GM12892 (cell line): ENCODE data around the gene ANKMY1.

Experiments
- DNase-seq: peaks from one replicate; pipeline ENCODE4 v3.0.0; 2011; ENCODE audit not compliant: insufficient read length
- FAIRE-seq: peaks from 2 replicates; lab custom pipeline; 2011; peaks lifted over from hg19 to GRCh38; lab: Jason Lieb, UNC
- POLR2A ChIP-seq: IDR thresholded peaks from 2 replicates; pipeline ENCODE4 v1.6.1; 2011; ENCODE audit warnings: low read depth, low read length, control low read depth
- POLR2AphosphoS5 ChIP-seq: IDR thresholded peaks from 2 replicates; pipeline ENCODE4 v1.6.1; 2011; ENCODE audit warnings: low read depth, low read length, control low read depth
- TAF1 ChIP-seq: IDR thresholded peaks from 2 replicates; pipeline ENCODE4 v1.6.1; 2011; ENCODE audit warnings: low read depth, mild to moderate bottlenecking, control low read depth, low read length, borderline replicate concordance

Gene ANKMY1

GRCh38 chr2:240600451-240600961 lies 42.7 kb upstream of the ANKMY1 start:
- DNase-seq = no peak

GRCh38 chr2:240599141-240599583 lies 41.4 kb upstream of the ANKMY1 start:
- TF ChIP-seq POLR2A (no peak), POLR2AphosphoS5 (no peak), TAF1 (no peak)
- no peak for FAIRE-seq
- no peak for DNase-seq

More at GRCh38 chr2:240600451-240600961, 42.7 kb upstream of the ANKMY1 start:
- no peak for FAIRE-seq
- TF ChIP-seq POLR2A = no peak
- TF ChIP-seq POLR2AphosphoS5 = no peak
- no peak for TF ChIP-seq TAF1

GRCh38 chr2:240598311-240598911 lies 40.6 kb upstream of the ANKMY1 start:
- TF ChIP-seq TAF1 (no peak), POLR2AphosphoS5 (no peak), POLR2A (no peak)
- no peak for FAIRE-seq

GRCh38 chr2:240597419-240598181 lies 39.8 kb upstream of the ANKMY1 start:
- no peak for DNase-seq
- no peak for FAIRE-seq
- no peak for TF ChIP-seq POLR2AphosphoS5
- no peak for TF ChIP-seq POLR2A
- TF ChIP-seq TAF1 = no peak

More at GRCh38 chr2:240598311-240598911, 40.6 kb upstream of the ANKMY1 start:
- DNase-seq = no peak

GRCh38 chr2:240597054-240597418 lies 39.2 kb upstream of the ANKMY1 start:
- FAIRE-seq (no peak), DNase-seq (no peak)
- TF ChIP-seq POLR2AphosphoS5 = no peak
- no peak for TF ChIP-seq POLR2A
- TF ChIP-seq TAF1 = no peak

- DNase-seq = no peak
- TF ChIP-seq TAF1 = no peak
- TF ChIP-seq POLR2A = no peak
- no peak for TF ChIP-seq POLR2AphosphoS5
- FAIRE-seq = no peak
Observed at GRCh38 chr2:240596491-240596931, 38.7 kb upstream of the ANKMY1 start.

GRCh38 chr2:240596080-240596460 lies 38.3 kb upstream of the ANKMY1 start:
- no peak for TF ChIP-seq POLR2AphosphoS5
- no peak for TF ChIP-seq TAF1
- no peak for TF ChIP-seq POLR2A
- DNase-seq (no peak), FAIRE-seq (no peak)

- FAIRE-seq (no peak), DNase-seq (peak; percentile 59)
- TF ChIP-seq POLR2A = no peak
- TF ChIP-seq TAF1 = no peak
- TF ChIP-seq POLR2AphosphoS5 = no peak
Observed at GRCh38 chr2:240595381-240596079, 37.7 kb upstream of the ANKMY1 start.

GRCh38 chr2:240594511-240595380 lies 37.0 kb upstream of the ANKMY1 start:
- no peak for TF ChIP-seq TAF1
- TF ChIP-seq POLR2A = no peak
- TF ChIP-seq POLR2AphosphoS5 = no peak
- FAIRE-seq = no peak
- DNase-seq = no peak

GRCh38 chr2:240593703-240594451 lies 36.1 kb upstream of the ANKMY1 start:
- peak; percentile 8 for DNase-seq
- FAIRE-seq = no peak
- TF ChIP-seq POLR2A = no peak
- TF ChIP-seq POLR2AphosphoS5 = no peak
- TF ChIP-seq TAF1 = no peak

GRCh38 chr2:240593026-240593702 lies 35.4 kb upstream of the ANKMY1 start:
- FAIRE-seq = no peak

More at GRCh38 chr2:240593026-240593702, 35.4 kb upstream of the ANKMY1 start:
- DNase-seq = peak; percentile 5
- TF ChIP-seq POLR2AphosphoS5 (no peak), POLR2A (no peak), TAF1 (no peak)
